ENCODE results near the gene LSM5.

Gene LSM5

GRCh38 chr7:32462451-32462850 lies 27.7 kb downstream of the LSM5 start:
- no peak for DNase-seq (ENCODE audit: low read depth in 2 of 2)

GRCh38 chr7:32461484-32461883 lies 28.7 kb downstream of the LSM5 start:
- DNase-seq (ENCODE audit: low read depth in 2 of 2): no peak

GRCh38 chr7:32459788-32460187 lies 30.4 kb downstream of the LSM5 start:
- no peak for DNase-seq (ENCODE audit: low read depth in 2 of 2)

GRCh38 chr7:32458025-32458424 lies 32.2 kb downstream of the LSM5 start:
- DNase-seq (ENCODE audit: low read depth in 2 of 2): no peak

GRCh38 chr7:32453341-32454011 lies 36.7 kb downstream of the LSM5 start:
- no peak for DNase-seq (ENCODE audit: low read depth in 2 of 2)

- no peak for DNase-seq (ENCODE audit: low read depth in 2 of 2)
These were observed 43.0 kb downstream of the LSM5 start for GRCh38 chr7:32447218-32447617.

- no peak for DNase-seq (ENCODE audit: low read depth in 2 of 2)
These were observed 53.8 kb downstream of the LSM5 start for GRCh38 chr7:32436146-32436928.

Measured in stimulated activated CD8-positive, alpha-beta memory T cell treated with anti-CD3 and anti-CD28 coated beads, Interleukin-2, amount 100 ng/mL, for 48 hours (primary cell).